GM18511 (cell line): ENCODE results near the gene COG2.

Experiments used
- ATAC-seq: cut with Tn5 transposase; IDR thresholded peaks from one replicate; pipeline ENCODE4 v1.9.1; 2021; ENCODE audit warnings: mild to moderate bottlenecking, moderate library complexity; ENCODE audit not compliant: unreplicated experiment

COG2 gene

GRCh38 chr1:230668227-230668626 is 25.9 kb downstream of the COG2 start:
- ATAC-seq = no peak

- ATAC-seq = no peak
Observed at GRCh38 chr1:230669543-230669942, 27.3 kb downstream of the COG2 start.

- no peak for ATAC-seq
Observed at GRCh38 chr1:230674581-230674980, 32.3 kb downstream of the COG2 start.

- ATAC-seq = no peak
Observed at GRCh38 chr1:230677200-230677599, 34.9 kb downstream of the COG2 start.

GRCh38 chr1:230679192-230679591 is 36.9 kb downstream of the COG2 start:
- no peak for ATAC-seq

GRCh38 chr1:230679825-230680224 is 37.5 kb downstream of the COG2 start:
- ATAC-seq = no peak

GRCh38 chr1:230680300-230681025 is 38.2 kb downstream of the COG2 start:
- no peak for ATAC-seq

- ATAC-seq = no peak
Observed at GRCh38 chr1:230681599-230681998, 39.3 kb downstream of the COG2 start.

- ATAC-seq = no peak
Observed at GRCh38 chr1:230682274-230682673, 40.0 kb downstream of the COG2 start.

- ATAC-seq = no peak
Observed at GRCh38 chr1:230682882-230683610, 40.8 kb downstream of the COG2 start.

GRCh38 chr1:230684146-230684545 is 41.9 kb downstream of the COG2 start:
- no peak for ATAC-seq

- no peak for ATAC-seq
Observed at GRCh38 chr1:230684998-230685397, 42.7 kb downstream of the COG2 start.

- ATAC-seq = no peak
Observed at GRCh38 chr1:230686747-230687146, 44.5 kb downstream of the COG2 start.

- no peak for ATAC-seq
Observed at GRCh38 chr1:230690101-230690500, 47.8 kb downstream of the COG2 start.

- ATAC-seq = no peak
Observed at GRCh38 chr1:230691615-230692014, 49.3 kb downstream of the COG2 start.

- ATAC-seq = no peak
Observed at GRCh38 chr1:230693221-230693620, 50.9 kb downstream of the COG2 start.

- no peak for ATAC-seq
Observed at GRCh38 chr1:230693777-230694176, 51.5 kb downstream of the COG2 start.

GRCh38 chr1:230694464-230694863 is 52.2 kb downstream of the COG2 start:
- ATAC-seq = no peak

- ATAC-seq = no peak
Observed at GRCh38 chr1:230694991-230695390, 52.7 kb downstream of the COG2 start.

GRCh38 chr1:230696218-230696617 is 53.9 kb downstream of the COG2 start:
- no peak for ATAC-seq

GRCh38 chr1:230696722-230697437 is 54.6 kb downstream of the COG2 start:
- ATAC-seq = no peak

- no peak for ATAC-seq
Observed at GRCh38 chr1:230698130-230698529, 55.8 kb downstream of the COG2 start.
